Neural cell (in vitro differentiated cells): Measurements from ENCODE around the gene TMEM11. TPM values are rescaled to one million over a fixed set of nuclear protein-coding genes. Genes with fewer than 3 reads are reported as not detected.

Experiments used
- H2AFZ ChIP-seq: fragments of 200-600, 300-800 bp; sonication (generic), shearing (Covaris generic); 2 replicates; pipeline ENCODE4 v1.6.0; 2014; ENCODE audit warnings: low read depth, mild to moderate bottlenecking, antibody characterized with exemption, low read length, moderate library complexity
- H3F3A ChIP-seq: fragments of 200-600 bp; shearing (Covaris generic); 2 replicates; pipeline ENCODE4 v1.6.1; 2016; ENCODE audit warnings: mild to moderate bottlenecking, moderate library complexity, mixed read lengths, antibody characterized with exemption, low read length; ENCODE audit not compliant: insufficient read depth, poor library complexity, severe bottlenecking
- H3K27ac ChIP-seq: fragments of 200-600, 300-800 bp; sonication (generic), shearing (Covaris generic); 2 replicates; pipeline ENCODE4 v1.5.1; 2014; ENCODE audit warnings: mild to moderate bottlenecking, low read length, moderate library complexity
- H3K27me3 ChIP-seq: fragments of 300-800, 200-600 bp; sonication (generic), shearing (Covaris generic); 2 replicates; pipeline ENCODE4 v1.6.0; 2014; ENCODE audit warnings: mild to moderate bottlenecking, low read depth, low read length, moderate library complexity; ENCODE audit not compliant: insufficient read depth
- H3K36me3 ChIP-seq: fragments of 300-800, 200-600 bp; sonication (generic), shearing (Covaris generic); 2 replicates; pipeline ENCODE4 v1.5.1; 2014; ENCODE audit warnings: mild to moderate bottlenecking, antibody characterized with exemption, low read length, moderate library complexity; ENCODE audit not compliant: insufficient read depth
- H3K4me2 ChIP-seq: fragments of 300-800, 200-600 bp; sonication (generic), shearing (Covaris generic); 2 replicates; pipeline ENCODE4 v1.6.0; 2014; ENCODE audit warnings: mild to moderate bottlenecking, low read length
- H3K4me3 ChIP-seq: fragments of 300-800, 200-600 bp; sonication (generic), shearing (Covaris generic); 2 replicates; pipeline ENCODE4 v1.5.1; 2014; ENCODE audit warnings: mild to moderate bottlenecking, low read length, moderate library complexity
- H3K79me2 ChIP-seq: fragments of 200-600 bp; shearing (Covaris generic); replicated peaks from 2 replicates; pipeline ENCODE4 v1.6.0; 2014; ENCODE audit warnings: mild to moderate bottlenecking, low read length, moderate library complexity; ENCODE audit not compliant: insufficient read depth
- H3K9ac ChIP-seq: fragments of 300-800, 200-600 bp; sonication (generic), shearing (Covaris generic); 2 replicates; pipeline ENCODE4 v1.6.1; 2016; ENCODE audit warnings: mild to moderate bottlenecking, low read length, mixed read lengths
- H3K9me2 ChIP-seq: fragments of 200-600 bp; shearing (Covaris generic); 2 replicates; pipeline ENCODE4 v1.6.1; 2016; ENCODE audit warnings: mild to moderate bottlenecking, low read length, mixed read lengths; ENCODE audit not compliant: insufficient read depth
- H3K9me3 ChIP-seq: fragments of 200-600, 300-800 bp; sonication (generic), shearing (Covaris generic); 2 replicates; pipeline ENCODE4 v1.6.1; 2016; ENCODE audit warnings: mild to moderate bottlenecking, mixed run types, low read length, moderate library complexity, mixed read lengths
- H4K20me1 ChIP-seq: fragments of 200-600 bp; shearing (Covaris generic); 2 replicates; pipeline ENCODE4 v1.6.1; 2016; ENCODE audit warnings: mild to moderate bottlenecking, mixed run types; ENCODE audit not compliant: insufficient read depth
- CTCF ChIP-seq: fragments of 450-650 bp; IDR thresholded peaks from 2 replicates; pipeline ENCODE4 v1.5.1; 2014; ENCODE audit warnings: antibody characterized with exemption, mild to moderate bottlenecking, moderate library complexity; ENCODE audit not compliant: poor library complexity, severe bottlenecking
- EP300 ChIP-seq: fragments of 450-650 bp; conservative IDR thresholded peaks from 2 replicates; pipeline ENCODE4 v1.6.1; 2014; ENCODE audit warnings: antibody characterized with exemption, mild to moderate bottlenecking, moderate library complexity; ENCODE audit not compliant: poor library complexity, severe bottlenecking
- EZH2 ChIP-seq: fragments of 200-600, 300-800 bp; shearing (Covaris generic), sonication (generic); IDR thresholded peaks from 2 replicates; pipeline ENCODE4 v1.6.1; 2014; ENCODE audit warnings: antibody characterized with exemption, low read length, borderline replicate concordance, mild to moderate bottlenecking; ENCODE audit not compliant: insufficient read depth, poor library complexity, severe bottlenecking
- MXI1 ChIP-seq: fragments of 450-650 bp; conservative IDR thresholded peaks from 2 replicates; pipeline ENCODE4 v1.6.1; 2014; ENCODE audit warnings: antibody characterized with exemption, mild to moderate bottlenecking; ENCODE audit not compliant: poor library complexity, severe bottlenecking
- POLR2AphosphoS5 ChIP-seq: IDR thresholded peaks from 2 replicates; pipeline ENCODE4 v1.6.1; 2012
- RAD21 ChIP-seq: fragments of 450-650 bp; conservative IDR thresholded peaks from 2 replicates; pipeline ENCODE4 v1.6.1; 2014; ENCODE audit warnings: antibody characterized with exemption, mild to moderate bottlenecking, moderate library complexity
- REST ChIP-seq: IDR thresholded peaks from 2 replicates; pipeline ENCODE4 v1.6.1; 2012; ENCODE audit warnings: borderline replicate concordance
- SMC3 ChIP-seq: fragments of 450-650 bp; conservative IDR thresholded peaks from 2 replicates; pipeline ENCODE4 v1.6.1; 2014; ENCODE audit warnings: antibody characterized with exemption, mild to moderate bottlenecking, moderate library complexity; ENCODE audit not compliant: poor library complexity
- TAF1 ChIP-seq: IDR thresholded peaks from 2 replicates; pipeline ENCODE4 v1.6.1; 2012; ENCODE audit warnings: low read depth
- polyA plus RNA-seq: library from polyadenylated mRNA; depleted of rRNA; stranded (reverse); fragments of >200 nt; gene quantifications from 2 replicates; pipeline ENCODE4 v1.2.3, GENCODE V29; 2014

The TMEM11 gene
- polyA plus RNA-seq, 1 donor from 2014 or later, result 24.6 TPM

GRCh38 chr17:21174713-21175112 lies 39.2 kb downstream of the TMEM11 start:
- Histone ChIP-seq H3K4me2 (no peak overlapping the region), H3K9me3 (no peaks in the 10 kb centered on the region), H3K9me2 (no peaks in the 10 kb centered on the region), H3F3A (no peaks in the 10 kb centered on the region), H3K27me3 (no peaks in the 10 kb centered on the region), H3K27ac (no peak overlapping the region), H4K20me1 (no peaks in the 10 kb centered on the region), H3K36me3 (no peaks in the 10 kb centered on the region), H3K4me3 (no peak overlapping the region), H2AFZ (no peak overlapping the region), H3K79me2 (no peaks in the 10 kb centered on the region), H3K9ac (no peak overlapping the region)
- no peak for TF ChIP-seq REST
- TF ChIP-seq SMC3, result no peak
- no peak for TF ChIP-seq EP300
- TF ChIP-seq CTCF, result no peak
- TF ChIP-seq TAF1, result no peak
- no peak for TF ChIP-seq RAD21
- TF ChIP-seq MXI1, result no peak
- no peak for TF ChIP-seq EZH2
- TF ChIP-seq POLR2AphosphoS5, result no peak

- Histone ChIP-seq H3K4me3 (no peak overlapping the region), H3K9me2 (no peaks in the 10 kb centered on the region), H3K4me2 (no peak overlapping the region), H3K9ac (no peak overlapping the region), H3K79me2 (no peaks in the 10 kb centered on the region), H3K36me3 (no peaks in the 10 kb centered on the region), H3F3A (no peaks in the 10 kb centered on the region), H4K20me1 (no peaks in the 10 kb centered on the region), H3K27me3 (no peaks in the 10 kb centered on the region), H3K9me3 (no peaks in the 10 kb centered on the region), H3K27ac (no peak overlapping the region), H2AFZ (no peak overlapping the region)
- TF ChIP-seq POLR2AphosphoS5, result no peak
- no peak for TF ChIP-seq SMC3
- no peak for TF ChIP-seq RAD21
- TF ChIP-seq EZH2, result no peak
- TF ChIP-seq EP300, result no peak
- no peak for TF ChIP-seq TAF1
- no peak for TF ChIP-seq REST
- TF ChIP-seq MXI1, result no peak
- TF ChIP-seq CTCF, result no peak
These were observed 39.8 kb downstream of the TMEM11 start for GRCh38 chr17:21174186-21174585.
